SK-N-SH treated with all-trans-retinoic acid at 6 μM for 48 hours (cell line): Measurements from ENCODE around the gene CHMP2A.

ENCODE experiments used
- ATAC-seq: fragments of 200-7000 bp; cut with Tn5 transposase; 3 replicates; pipeline ENCODE4 v1.9.1; 2020; ENCODE audit warnings: mild to moderate bottlenecking, moderate library complexity
- ARNTL ChIP-seq: fragments of 450-650 bp; formaldehyde crosslinking; IDR thresholded peaks from 2 replicates; pipeline ENCODE4 v1.5.0; 2020; ENCODE audit warnings: low read depth, mild to moderate bottlenecking, moderate library complexity, borderline replicate concordance
- BACH2 ChIP-seq: fragments of 250-450 bp; sonication (Bioruptor Pico); IDR thresholded peaks from 2 replicates; pipeline ENCODE4 v1.9.0; 2021; ENCODE audit warnings: mild to moderate bottlenecking, borderline replicate concordance
- CREB5 ChIP-seq: fragments of 250-450 bp; sonication (Bioruptor Pico); IDR thresholded peaks from 2 replicates; pipeline ENCODE4 v1.5.1; 2020; ENCODE audit warnings: low read depth, mild to moderate bottlenecking, moderate library complexity
- CSDC2 ChIP-seq: fragments of 250-450 bp; sonication (Bioruptor Pico); IDR thresholded peaks from 2 replicates; pipeline ENCODE4 v1.5.0; 2020; ENCODE audit warnings: mild to moderate bottlenecking, moderate library complexity
- CSRNP3 ChIP-seq: fragments of 250-450 bp; sonication (Bioruptor Pico); IDR thresholded peaks from 2 replicates; pipeline ENCODE4 v1.5.1; 2021; ENCODE audit warnings: mild to moderate bottlenecking, moderate library complexity
- ESRRG ChIP-seq: fragments of 250-450 bp; sonication (Bioruptor Pico); IDR thresholded peaks from 2 replicates; pipeline ENCODE4 v1.6.1; 2021; ENCODE audit warnings: mild to moderate bottlenecking
- GLIS3 ChIP-seq: fragments of 250-450 bp; sonication (Bioruptor Pico); IDR thresholded peaks from 2 replicates; pipeline ENCODE4 v1.5.0; 2020; ENCODE audit warnings: mild to moderate bottlenecking, moderate library complexity
- ISL1 ChIP-seq: fragments of 250-450 bp; sonication (Bioruptor Pico); IDR thresholded peaks from 2 replicates; pipeline ENCODE4 v2.1.2; 2022; ENCODE audit warnings: mild to moderate bottlenecking, moderate library complexity
- PPARA ChIP-seq: fragments of 250-450 bp; sonication (Bioruptor Pico); IDR thresholded peaks from 2 replicates; pipeline ENCODE4 v1.5.0; 2020; ENCODE audit warnings: mild to moderate bottlenecking, borderline replicate concordance
- RARB ChIP-seq: fragments of 250-450 bp; sonication (Bioruptor Pico); IDR thresholded peaks from 2 replicates; pipeline ENCODE4 v1.8.0; 2021; ENCODE audit warnings: mild to moderate bottlenecking, moderate library complexity
- TCF4 ChIP-seq: fragments of 250-450 bp; sonication (Bioruptor Pico); IDR thresholded peaks from 2 replicates; pipeline ENCODE4 v1.8.0; 2021; ENCODE audit warnings: mild to moderate bottlenecking, moderate library complexity, borderline replicate concordance
- TOX ChIP-seq: fragments of 250-450 bp; sonication (Bioruptor Pico); IDR thresholded peaks from 2 replicates; pipeline ENCODE4 v1.8.0; 2021; ENCODE audit warnings: mild to moderate bottlenecking, moderate library complexity, borderline replicate concordance
- ZC3H10 ChIP-seq: fragments of 250-450 bp; sonication (Bioruptor Pico); IDR thresholded peaks from 2 replicates; pipeline ENCODE4 v1.5.1; 2021; ENCODE audit warnings: mild to moderate bottlenecking, moderate library complexity
- ZFP3 ChIP-seq: fragments of 250-450 bp; sonication (Bioruptor Pico); IDR thresholded peaks from 2 replicates; pipeline ENCODE4 v1.5.0; 2020; ENCODE audit warnings: mild to moderate bottlenecking, moderate library complexity
- ZFP30 ChIP-seq: fragments of 450-650 bp; formaldehyde crosslinking; IDR thresholded peaks from 2 replicates; pipeline ENCODE4 v1.5.0; 2022; ENCODE audit warnings: mild to moderate bottlenecking, moderate library complexity
- ZNF565 ChIP-seq: fragments of 450-650 bp; formaldehyde crosslinking; conservative IDR thresholded peaks from 2 replicates; pipeline ENCODE4 v1.5.0; 2020; ENCODE audit warnings: low read depth, mild to moderate bottlenecking, moderate library complexity
- ZNF70 ChIP-seq: fragments of 450-650 bp; formaldehyde crosslinking; IDR thresholded peaks from 2 replicates; pipeline ENCODE4 v1.5.0; 2020; ENCODE audit warnings: mild to moderate bottlenecking, moderate library complexity
- ZNF8 ChIP-seq: fragments of 450-650 bp; formaldehyde crosslinking; IDR thresholded peaks from 2 replicates; pipeline ENCODE4 v1.5.0; 2020; ENCODE audit warnings: mild to moderate bottlenecking, moderate library complexity
- TF ChIP-seq, protein P1 (sequence below): fragments of 250-450 bp; sonication (Bioruptor Pico); IDR thresholded peaks from 2 replicates; pipeline ENCODE4 v1.8.0; 2020; ENCODE audit warnings: mild to moderate bottlenecking, moderate library complexity, borderline replicate concordance
- TF ChIP-seq, protein P2 (sequence below): fragments of 250-450 bp; sonication (Bioruptor Pico); IDR thresholded peaks from 2 replicates; pipeline ENCODE4 v1.5.0; 2020; ENCODE audit warnings: mild to moderate bottlenecking, moderate library complexity

The CHMP2A gene

GRCh38 chr19:58575183-58576041 lies 20.5 kb upstream of the CHMP2A start:
- peak; percentile 72 for ATAC-seq
- TF ChIP-seq TOX: no peak
- TF ChIP-seq ZC3H10 (CRISPR knock-in tag): no peak
- TF ChIP-seq CREB5 (CRISPR knock-in tag): no peak
- no peak for TF ChIP-seq BACH2 (CRISPR knock-in tag)
- TF ChIP-seq, protein P1, sequence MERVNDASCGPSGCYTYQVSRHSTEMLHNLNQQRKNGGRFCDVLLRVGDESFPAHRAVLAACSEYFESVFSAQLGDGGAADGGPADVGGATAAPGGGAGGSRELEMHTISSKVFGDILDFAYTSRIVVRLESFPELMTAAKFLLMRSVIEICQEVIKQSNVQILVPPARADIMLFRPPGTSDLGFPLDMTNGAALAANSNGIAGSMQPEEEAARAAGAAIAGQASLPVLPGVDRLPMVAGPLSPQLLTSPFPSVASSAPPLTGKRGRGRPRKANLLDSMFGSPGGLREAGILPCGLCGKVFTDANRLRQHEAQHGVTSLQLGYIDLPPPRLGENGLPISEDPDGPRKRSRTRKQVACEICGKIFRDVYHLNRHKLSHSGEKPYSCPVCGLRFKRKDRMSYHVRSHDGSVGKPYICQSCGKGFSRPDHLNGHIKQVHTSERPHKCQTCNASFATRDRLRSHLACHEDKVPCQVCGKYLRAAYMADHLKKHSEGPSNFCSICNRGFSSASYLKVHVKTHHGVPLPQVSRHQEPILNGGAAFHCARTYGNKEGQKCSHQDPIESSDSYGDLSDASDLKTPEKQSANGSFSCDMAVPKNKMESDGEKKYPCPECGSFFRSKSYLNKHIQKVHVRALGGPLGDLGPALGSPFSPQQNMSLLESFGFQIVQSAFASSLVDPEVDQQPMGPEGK (CRISPR knock-in tag): peak; percentile 13; the same call in 1 of the 2 replicates
- TF ChIP-seq CSRNP3: no peak
- no peak for TF ChIP-seq ZFP30 (CRISPR knock-in tag)
- no peak for TF ChIP-seq ZNF565 (CRISPR knock-in tag)
- no peak for TF ChIP-seq RARB (CRISPR knock-in tag)
- TF ChIP-seq TCF4 (CRISPR knock-in tag): 0 out of 2 replicates have a peak, but pooled peaks have one; percentile 4
- no peak for TF ChIP-seq ZFP3 (CRISPR knock-in tag)
- TF ChIP-seq GLIS3 (CRISPR knock-in tag): no peak
- no peak for TF ChIP-seq ESRRG (CRISPR knock-in tag)

GRCh38 chr19:58573658-58574164 lies 18.8 kb upstream of the CHMP2A start:
- TF ChIP-seq ZFP3 (CRISPR knock-in tag) (no peak), ARNTL (CRISPR knock-in tag) (no peak), ZC3H10 (CRISPR knock-in tag) (no peak), ZFP30 (CRISPR knock-in tag) (no peak), ZNF8 (CRISPR knock-in tag) (no peak), PPARA (CRISPR knock-in tag) (no peak), GLIS3 (CRISPR knock-in tag) (no peak), ZNF565 (CRISPR knock-in tag) (no peak), ZNF70 (no peak), ISL1 (CRISPR knock-in tag) (no peak), CREB5 (CRISPR knock-in tag) (no peak), BACH2 (CRISPR knock-in tag) (no peak), CSDC2 (CRISPR knock-in tag) (no peak)
- TF ChIP-seq, protein P1 (CRISPR knock-in tag): no peak
- TF ChIP-seq, protein P2, sequence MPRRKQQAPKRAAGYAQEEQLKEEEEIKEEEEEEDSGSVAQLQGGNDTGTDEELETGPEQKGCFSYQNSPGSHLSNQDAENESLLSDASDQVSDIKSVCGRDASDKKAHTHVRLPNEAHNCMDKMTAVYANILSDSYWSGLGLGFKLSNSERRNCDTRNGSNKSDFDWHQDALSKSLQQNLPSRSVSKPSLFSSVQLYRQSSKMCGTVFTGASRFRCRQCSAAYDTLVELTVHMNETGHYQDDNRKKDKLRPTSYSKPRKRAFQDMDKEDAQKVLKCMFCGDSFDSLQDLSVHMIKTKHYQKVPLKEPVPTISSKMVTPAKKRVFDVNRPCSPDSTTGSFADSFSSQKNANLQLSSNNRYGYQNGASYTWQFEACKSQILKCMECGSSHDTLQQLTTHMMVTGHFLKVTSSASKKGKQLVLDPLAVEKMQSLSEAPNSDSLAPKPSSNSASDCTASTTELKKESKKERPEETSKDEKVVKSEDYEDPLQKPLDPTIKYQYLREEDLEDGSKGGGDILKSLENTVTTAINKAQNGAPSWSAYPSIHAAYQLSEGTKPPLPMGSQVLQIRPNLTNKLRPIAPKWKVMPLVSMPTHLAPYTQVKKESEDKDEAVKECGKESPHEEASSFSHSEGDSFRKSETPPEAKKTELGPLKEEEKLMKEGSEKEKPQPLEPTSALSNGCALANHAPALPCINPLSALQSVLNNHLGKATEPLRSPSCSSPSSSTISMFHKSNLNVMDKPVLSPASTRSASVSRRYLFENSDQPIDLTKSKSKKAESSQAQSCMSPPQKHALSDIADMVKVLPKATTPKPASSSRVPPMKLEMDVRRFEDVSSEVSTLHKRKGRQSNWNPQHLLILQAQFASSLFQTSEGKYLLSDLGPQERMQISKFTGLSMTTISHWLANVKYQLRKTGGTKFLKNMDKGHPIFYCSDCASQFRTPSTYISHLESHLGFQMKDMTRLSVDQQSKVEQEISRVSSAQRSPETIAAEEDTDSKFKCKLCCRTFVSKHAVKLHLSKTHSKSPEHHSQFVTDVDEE (CRISPR knock-in tag): no peak
- ATAC-seq: no peak
